NB4 (cell line): Measurements from ENCODE around the gene GPC1.

Experiments used
- MYC ChIP-seq: IDR thresholded peaks from 2 replicates; pipeline ENCODE4 v1.6.1; 2011; ENCODE audit warnings: low read depth, low read length
- POLR2A ChIP-seq: IDR thresholded peaks from 2 replicates; pipeline ENCODE4 v1.6.1; 2011; ENCODE audit warnings: mild to moderate bottlenecking; ENCODE audit not compliant: insufficient read length; ENCODE audit errors: extremely low read depth
- TF ChIP-seq, protein P1 (sequence below): IDR thresholded peaks from one replicate; pipeline ENCODE4 v1.5.1; 2012; ENCODE audit warnings: low read depth, low read length
- TF ChIP-seq, protein P2 (sequence below): IDR thresholded peaks from 2 replicates; pipeline ENCODE4 v1.6.1; 2011; ENCODE audit warnings: low read depth, low read length

GRCh38 chr2:240479111-240479501 is 43.6 kb downstream of the GPC1 start:
- TF ChIP-seq, protein P1, sequence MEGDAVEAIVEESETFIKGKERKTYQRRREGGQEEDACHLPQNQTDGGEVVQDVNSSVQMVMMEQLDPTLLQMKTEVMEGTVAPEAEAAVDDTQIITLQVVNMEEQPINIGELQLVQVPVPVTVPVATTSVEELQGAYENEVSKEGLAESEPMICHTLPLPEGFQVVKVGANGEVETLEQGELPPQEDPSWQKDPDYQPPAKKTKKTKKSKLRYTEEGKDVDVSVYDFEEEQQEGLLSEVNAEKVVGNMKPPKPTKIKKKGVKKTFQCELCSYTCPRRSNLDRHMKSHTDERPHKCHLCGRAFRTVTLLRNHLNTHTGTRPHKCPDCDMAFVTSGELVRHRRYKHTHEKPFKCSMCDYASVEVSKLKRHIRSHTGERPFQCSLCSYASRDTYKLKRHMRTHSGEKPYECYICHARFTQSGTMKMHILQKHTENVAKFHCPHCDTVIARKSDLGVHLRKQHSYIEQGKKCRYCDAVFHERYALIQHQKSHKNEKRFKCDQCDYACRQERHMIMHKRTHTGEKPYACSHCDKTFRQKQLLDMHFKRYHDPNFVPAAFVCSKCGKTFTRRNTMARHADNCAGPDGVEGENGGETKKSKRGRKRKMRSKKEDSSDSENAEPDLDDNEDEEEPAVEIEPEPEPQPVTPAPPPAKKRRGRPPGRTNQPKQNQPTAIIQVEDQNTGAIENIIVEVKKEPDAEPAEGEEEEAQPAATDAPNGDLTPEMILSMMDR = no peak
- TF ChIP-seq POLR2A (no peak), MYC (no peak)
- TF ChIP-seq, protein P2, sequence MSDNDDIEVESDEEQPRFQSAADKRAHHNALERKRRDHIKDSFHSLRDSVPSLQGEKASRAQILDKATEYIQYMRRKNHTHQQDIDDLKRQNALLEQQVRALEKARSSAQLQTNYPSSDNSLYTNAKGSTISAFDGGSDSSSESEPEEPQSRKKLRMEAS = no peak
